ENCODE measurements around the gene HBZ.
"Not testable (repeated sequence)": the region's sequence is repeated elsewhere in the genome, so short reads cannot be mapped to it uniquely, and the experiment has no call there.

The HBZ gene

GRCh38 chr16:138049-138417 lies 14.4 kb upstream of the HBZ start:
- DNase-seq = peak; percentile 22

GRCh38 chr16:140175-140857 lies 12.1 kb upstream of the HBZ start:
- DNase-seq = no peak

- no peak for DNase-seq
Observed at GRCh38 chr16:142405-142967, 10.0 kb upstream of the HBZ start.

GRCh38 chr16:143047-143446 lies 9.4 kb upstream of the HBZ start:
- DNase-seq = no peak

GRCh38 chr16:143456-143855 lies 9.0 kb upstream of the HBZ start:
- DNase-seq = no peak

GRCh38 chr16:144797-145252 lies 7.6 kb upstream of the HBZ start:
- DNase-seq = no peak

- DNase-seq = no peak
Observed at GRCh38 chr16:146646-147045, 5.8 kb upstream of the HBZ start.

GRCh38 chr16:149024-149660 lies 3.3 kb upstream of the HBZ start:
- DNase-seq = no peak

GRCh38 chr16:153129-153521 lies 681 bp downstream of the HBZ start:
- not testable (repeated sequence) for DNase-seq

GRCh38 chr16:153550-154216 lies 1.2 kb downstream of the HBZ start:
- DNase-seq = not testable (repeated sequence)

- no peak for DNase-seq
Observed at GRCh38 chr16:154217-155030, 2.0 kb downstream of the HBZ start.

GRCh38 chr16:155031-155398 lies 2.6 kb downstream of the HBZ start:
- no peak for DNase-seq

GRCh38 chr16:159136-159849 lies 6.8 kb downstream of the HBZ start:
- DNase-seq = no peak

GRCh38 chr16:160242-160641 lies 7.8 kb downstream of the HBZ start:
- DNase-seq = not testable (repeated sequence)

- DNase-seq = no peak
Observed at GRCh38 chr16:160691-161190, 8.3 kb downstream of the HBZ start.

GRCh38 chr16:162271-162991 lies 10.0 kb downstream of the HBZ start:
- DNase-seq = no peak

GRCh38 chr16:163139-163538 lies 10.7 kb downstream of the HBZ start:
- DNase-seq = not testable (repeated sequence)

- DNase-seq = not testable (repeated sequence)
Observed at GRCh38 chr16:163696-164095, 11.3 kb downstream of the HBZ start.

GRCh38 chr16:164134-164823 lies 11.8 kb downstream of the HBZ start:
- not testable (repeated sequence) for DNase-seq

GRCh38 chr16:164827-165538 lies 12.5 kb downstream of the HBZ start:
- DNase-seq = no peak
